Fibroblast of skin of right quadriceps (primary cell): ENCODE measurements around the gene HSD17B8.

ENCODE experiments used
- DNase-seq: peaks from one replicate; pipeline ENCODE4 v3.0.0-alpha.2; 2013

Gene HSD17B8

DNA sequence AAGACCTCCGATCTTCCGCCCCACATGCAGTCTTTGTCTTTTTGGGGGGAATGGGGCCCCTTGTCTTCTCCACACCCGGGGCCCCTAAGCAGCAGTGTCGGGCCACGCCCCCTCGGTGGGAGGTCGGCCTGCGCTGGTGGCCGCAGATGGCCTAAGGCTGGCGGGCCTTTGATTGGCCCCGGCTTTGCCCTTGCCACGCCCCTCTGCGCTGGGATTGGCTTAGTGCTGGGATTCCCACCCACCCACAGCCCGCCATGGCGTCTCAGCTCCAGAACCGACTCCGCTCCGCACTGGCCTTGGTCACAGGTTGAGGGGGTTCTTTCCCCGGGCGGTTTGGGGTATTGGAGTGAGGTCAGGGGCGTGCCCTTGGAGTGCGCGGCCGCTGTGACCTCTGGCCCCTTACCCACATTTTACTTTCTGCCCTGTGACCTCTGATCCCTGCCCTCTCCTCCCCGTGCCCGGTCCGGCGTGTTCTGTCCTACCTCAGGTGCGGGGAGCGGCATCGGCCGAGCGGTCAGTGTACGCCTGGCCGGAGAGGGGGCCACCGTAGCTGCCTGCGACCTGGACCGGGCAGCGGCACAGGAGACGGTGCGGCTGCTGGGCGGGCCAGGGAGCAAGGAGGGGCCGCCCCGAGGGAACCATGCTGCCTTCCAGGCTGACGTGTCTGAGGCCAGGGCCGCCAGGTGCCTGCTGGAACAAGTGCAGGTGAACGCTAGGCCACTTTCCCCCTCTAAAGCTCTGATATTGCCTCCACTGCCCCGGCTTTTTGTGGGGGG lies at the start of gene HSD17B8:
Gene HSD17B8 (plus strand): TSS at position 241 of the 776 bp plus-strand sequence. CDS start 14 bp downstream, at position 255.
- peak; percentile 90 for DNase-seq

DNA sequence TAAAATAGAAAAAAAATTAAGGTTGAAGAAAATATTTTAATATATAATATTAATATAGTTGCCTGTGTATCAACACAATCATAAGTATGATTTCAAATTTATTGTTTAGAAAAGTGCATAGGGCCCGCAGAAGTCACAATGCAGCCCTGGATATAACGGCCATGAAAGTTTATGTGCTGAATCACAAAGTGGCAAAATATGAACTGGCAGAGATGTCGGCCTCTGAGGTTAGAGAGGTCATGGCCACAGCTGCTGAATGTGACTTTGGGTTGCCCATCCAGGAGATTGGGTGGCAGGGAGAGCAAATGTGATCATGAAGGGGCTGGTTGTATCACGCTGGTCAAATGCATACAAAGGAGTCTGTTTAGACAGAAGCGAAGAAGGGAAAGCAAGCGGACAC lies 47.9 kb upstream of the HSD17B8 start:
- DNase-seq, result no peak

DNA sequence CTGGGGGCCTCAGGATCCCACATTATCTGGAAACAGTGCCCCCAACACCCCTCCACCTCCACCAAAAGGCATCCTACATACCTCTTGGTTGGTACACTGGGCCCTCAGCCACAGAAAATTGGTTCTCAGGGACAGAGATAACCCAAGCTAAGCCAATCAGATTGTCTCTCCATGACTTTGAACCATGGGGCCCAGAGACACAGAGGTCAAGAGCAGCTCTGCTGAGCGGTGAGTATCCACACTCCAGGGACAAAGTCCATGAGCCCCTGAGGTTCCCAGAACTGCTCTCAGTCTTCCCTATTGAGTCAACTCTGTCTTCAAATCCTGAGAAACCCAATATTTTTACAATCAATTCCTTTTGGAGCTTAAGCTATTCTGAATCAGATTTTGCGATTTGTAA lies 47.5 kb upstream of the HSD17B8 start:
- no peak for DNase-seq

DNA sequence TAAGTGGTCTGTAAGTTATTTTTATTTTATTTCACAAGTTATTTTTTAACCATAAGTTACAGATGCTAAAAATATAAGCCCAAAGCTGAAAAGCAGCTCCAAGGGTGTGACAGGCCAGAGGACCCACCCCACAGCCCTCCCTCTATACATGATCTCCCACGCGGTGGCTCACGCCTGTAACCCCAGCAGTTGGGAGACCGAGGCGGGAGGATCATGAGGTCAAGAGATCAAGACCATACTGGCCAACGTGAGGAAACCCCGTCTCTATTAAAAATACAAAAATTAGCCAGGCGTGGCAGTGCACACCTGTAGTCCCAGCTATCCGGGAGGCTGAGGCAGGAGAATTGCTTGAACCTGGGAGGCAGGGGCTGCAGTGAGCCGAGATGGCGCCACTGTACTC lies 44.4 kb upstream of the HSD17B8 start:
- no peak for DNase-seq

DNA sequence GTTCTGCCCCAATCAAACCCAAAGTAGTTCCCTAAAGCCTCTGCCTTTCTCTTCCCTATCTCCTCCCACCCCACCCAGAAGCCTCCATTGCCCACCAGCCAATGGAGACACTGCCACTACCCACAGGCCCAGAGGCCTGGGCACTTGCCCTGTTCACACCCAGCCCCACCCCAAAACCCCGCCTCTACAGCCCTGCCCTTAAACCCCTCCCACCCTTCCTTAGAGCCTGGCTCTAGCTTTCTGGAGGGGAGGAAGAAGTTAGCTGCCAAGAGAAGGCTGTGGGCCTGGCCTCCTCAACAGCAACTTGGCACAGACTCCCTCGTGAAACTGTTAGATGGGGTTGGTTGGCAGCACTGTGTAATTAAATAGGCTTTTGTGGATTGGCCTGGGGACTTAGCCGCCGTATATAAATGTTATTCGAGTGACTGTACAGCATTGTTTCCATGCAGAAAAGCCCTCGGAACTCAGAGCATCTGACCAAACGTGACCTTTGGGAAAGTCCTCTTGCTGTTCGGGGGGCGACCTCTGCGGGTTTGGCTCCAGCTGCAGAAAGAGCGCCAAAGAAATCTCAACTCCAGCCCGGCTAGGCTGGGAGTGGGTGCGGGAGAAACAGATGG lies 43.6 kb upstream of the HSD17B8 start:
- DNase-seq, result peak; percentile 78

DNA sequence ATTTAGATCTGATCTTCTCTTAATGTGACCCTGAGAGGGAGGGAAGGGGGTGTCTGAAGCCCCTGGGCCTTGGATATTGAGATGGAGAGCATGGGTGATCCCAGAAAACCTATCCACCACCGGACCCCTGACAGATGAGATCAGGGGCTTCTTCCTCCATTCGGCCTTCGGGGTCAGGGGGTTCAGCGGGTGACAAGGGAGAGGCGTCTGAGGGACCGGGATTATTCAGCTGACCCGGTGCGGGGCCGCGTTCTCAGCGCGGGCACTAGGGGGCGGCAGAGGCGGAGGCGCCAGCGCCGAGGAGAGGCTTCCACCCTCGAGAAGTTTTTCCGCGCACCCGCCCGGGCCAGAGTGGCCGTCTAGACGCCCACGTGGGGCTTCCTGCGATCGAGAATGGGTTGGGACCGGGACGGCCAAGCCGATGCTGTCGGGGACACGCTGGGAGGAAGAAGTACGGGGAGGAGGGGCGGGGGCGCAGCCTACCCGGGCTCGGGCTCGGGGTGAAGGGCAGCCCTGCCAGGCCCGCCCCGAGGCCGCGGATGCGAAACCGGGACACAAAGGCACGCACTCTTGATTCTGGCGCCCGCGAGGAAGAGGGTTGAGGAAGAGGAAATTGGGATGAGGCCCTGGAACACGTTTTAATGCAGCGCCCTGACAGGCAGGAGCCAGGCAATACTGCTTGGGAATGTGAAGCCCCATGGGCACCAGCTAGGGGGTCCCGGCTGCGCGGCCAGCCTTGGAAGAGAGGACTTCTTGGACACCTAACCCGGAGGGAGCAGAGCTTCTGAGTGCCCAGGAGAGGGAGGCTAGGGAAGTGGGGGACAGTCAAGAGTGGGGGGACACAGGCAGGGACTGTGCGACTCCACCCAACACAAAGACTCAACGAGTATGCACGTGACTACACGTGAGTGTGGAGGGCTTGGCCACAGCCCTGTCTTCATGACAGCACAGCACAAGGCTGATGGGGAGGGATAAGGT lies 42.8 kb upstream of the HSD17B8 start:
- peak; percentile 52 for DNase-seq

DNA sequence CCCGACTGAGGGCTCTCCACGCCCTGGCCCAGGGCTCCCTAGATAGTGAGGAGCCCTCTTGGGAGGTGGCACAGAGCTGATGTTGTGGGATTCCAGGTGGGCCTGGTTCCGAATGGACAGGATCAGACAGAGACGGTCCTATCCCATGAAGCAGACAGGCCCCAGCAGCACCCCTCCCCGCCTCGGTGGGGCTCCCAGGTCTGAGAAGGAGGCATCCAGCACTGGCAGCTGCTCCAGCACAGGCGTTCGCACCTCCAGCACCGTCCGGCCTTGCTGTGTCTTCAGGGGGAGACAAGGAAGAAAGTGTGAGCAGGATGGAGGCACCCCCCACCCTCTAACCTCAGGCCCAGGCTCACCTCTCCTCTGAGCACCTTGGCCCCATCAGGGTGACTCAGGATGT lies 40.9 kb upstream of the HSD17B8 start:
- no peak for DNase-seq

DNA sequence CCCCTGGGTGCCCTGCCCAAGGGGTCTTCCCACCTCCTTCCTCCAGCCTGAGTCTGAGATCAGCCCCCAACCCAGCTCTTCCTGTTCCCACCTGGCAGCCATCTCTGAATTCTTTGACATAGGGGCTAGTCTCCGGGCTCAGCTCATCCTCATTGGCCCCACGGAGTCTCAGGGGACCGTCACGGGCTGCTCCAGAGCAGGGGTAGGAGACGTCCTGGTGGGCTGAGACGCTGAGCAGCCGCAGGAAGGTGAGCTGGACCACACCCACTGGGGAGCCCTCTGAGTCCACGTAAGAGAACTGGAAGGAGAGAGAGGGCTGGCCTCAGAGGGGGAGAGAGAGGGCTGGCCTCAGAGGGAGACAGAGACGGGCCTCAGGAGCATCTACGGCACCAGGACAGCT lies 40.3 kb upstream of the HSD17B8 start:
- DNase-seq, result no peak

DNA sequence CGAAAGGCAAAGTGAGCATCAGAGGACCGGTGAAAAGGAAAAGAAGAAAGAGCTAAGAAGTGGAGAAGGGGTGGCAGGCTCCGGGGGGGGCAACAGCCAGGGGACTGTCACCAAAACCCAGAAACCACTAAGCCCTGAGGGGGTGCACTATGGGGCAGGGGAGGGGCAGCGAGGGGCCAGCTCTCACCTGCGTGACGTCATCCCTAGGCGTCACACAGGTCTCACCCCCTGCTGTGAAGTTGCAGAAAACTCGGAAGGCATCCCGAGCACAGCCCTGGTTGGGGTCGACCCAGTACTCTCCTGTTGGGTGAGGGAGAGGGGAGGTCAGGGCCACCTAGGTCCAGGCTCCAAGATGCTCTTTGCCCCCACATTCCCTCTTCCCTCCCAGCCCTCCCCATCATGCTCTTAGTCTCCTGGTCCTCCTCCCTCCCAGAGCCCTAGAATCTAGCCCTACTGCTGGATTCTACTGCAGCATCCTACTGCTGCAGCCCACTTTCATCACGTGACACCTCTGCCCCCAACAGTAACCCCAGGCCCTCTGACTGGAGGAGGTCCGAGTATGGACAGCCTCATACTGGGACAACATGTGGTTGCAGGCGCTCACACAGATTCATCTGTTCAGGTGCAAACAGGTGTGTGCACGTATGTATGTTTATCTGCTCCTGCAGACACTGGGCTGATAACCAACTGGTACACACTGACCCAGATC lies 39.6 kb upstream of the HSD17B8 start:
- no peak for DNase-seq

DNA sequence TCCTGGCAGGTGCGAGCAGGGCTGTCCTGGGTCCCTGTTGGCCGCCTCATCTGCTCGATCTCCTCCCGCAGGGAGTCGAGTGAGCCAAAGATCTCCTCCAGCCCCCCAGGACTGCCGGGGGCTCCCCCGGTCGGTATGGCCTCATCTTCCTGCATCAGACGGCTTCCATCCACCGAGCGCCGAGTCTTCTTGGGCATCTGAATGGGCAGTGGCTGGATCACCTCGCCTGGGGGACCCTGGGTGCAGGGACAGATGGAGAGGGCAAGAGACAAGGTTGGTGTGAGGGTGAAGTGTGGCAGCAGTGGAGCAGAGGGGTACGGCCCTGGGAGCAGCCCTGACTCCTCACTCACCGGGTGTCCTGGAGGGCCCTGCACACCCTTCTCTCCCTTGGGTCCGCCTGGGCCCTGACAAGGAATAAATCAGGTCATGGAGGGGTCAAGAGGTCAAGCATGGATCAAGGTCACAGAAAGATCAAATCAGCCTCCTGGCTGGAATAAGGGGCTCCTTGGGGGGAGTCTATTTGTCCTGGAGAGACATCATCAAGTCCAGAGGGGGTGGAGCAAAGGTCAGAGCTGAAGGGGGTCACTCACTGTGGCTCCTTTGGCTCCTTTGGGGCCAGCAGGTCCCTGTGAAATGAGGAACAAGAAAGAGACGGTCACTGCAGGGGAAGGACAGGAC lies 38.7 kb upstream of the HSD17B8 start:
- DNase-seq, result no peak

DNA sequence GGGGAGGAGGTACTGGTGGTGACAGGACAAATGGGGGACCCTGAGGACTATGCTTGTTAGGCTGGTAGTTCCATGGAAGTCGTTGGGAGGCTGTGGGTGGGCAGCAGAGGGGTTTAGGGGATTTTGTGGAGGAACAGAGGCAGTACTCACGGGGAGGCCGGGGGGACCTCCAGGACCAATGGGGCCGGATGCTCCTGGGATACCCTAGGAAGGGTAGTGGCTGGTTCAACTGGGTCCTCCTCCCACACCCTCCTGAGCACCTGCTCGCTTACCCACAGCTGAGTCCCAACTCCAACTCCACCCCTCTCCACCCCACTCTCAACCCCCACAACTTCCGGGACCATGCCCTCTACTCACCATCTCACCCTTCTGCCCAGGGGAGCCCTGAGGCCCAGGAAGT lies 38.1 kb upstream of the HSD17B8 start:
- no peak for DNase-seq

DNA sequence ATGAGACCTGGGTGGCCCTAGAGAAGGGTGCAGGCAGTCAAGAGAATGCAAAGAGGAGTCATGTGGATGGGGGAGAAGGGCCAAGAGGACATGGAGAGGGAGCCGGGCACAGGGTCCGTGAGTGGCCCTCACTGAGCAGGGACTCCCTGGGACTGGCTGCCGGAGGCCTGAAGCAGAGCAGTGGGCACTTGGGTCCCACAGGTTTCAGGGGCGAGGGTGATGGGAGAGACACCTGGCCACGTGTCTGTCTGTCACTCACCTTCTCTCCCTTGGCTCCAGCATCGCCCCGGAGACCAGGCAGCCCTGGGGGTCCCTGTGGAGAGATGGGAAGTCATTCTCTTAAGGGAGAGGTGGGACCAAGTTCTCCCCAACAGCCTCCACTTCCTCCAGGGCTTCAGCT lies 37.6 kb upstream of the HSD17B8 start:
- DNase-seq, result no peak

DNA sequence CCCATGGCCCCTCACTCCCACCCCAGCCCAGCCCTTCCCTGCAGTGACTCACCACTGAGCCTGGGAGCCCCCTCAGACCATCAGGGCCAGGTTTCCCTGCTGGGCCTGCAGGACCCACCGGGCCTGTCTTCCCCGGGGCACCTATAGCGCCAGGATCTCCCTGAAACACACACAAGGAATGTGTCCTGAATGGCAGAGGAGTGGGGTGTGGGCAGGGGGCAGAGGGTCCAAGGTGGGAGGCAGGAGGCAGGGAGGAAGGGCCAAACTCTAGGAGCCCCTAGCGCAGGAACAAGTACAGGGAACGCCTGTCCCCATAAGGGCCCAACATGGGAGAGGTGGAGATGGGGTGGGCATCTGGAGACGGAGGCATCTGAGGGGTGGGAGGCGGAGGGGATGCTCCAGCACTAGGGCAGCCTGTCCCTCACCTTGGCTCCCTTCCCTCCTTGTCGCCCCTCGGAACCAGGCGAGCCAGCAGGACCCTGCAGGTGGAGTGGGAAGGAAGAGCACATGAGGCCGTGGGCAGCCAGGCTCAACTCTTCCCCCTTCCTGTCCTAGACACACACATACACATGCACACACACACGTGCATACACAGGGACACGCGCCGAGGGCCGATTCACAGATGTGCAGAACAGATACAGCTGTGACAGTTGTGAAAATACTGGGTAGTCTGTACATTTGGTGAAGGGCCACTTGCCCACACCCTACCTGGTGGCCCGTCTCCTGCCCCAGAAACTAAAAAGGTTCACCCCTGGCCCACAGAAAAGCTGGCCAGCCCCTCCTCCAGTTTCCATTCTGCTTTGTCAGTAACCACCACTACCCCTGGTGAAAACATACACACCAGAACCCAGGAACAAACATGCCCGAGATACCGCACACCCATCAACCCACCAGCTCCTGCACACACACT lies 36.8 kb upstream of the HSD17B8 start:
- DNase-seq, result no peak

DNA sequence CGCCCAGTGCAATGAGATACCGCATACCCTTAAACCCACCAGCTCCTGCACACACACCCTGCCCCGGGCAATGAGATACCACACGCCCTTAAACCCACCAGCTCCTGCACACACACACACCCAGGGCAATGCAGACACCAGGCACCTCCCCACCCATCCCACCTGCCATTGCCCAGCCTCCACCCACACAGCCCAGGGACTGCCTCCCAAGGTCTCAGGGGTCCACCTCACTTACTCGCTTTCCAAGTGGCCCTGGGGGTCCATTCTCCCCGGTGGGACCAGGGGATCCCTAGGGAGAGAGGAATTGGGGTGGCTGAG lies 36.2 kb upstream of the HSD17B8 start:
- DNase-seq, result no peak

DNA sequence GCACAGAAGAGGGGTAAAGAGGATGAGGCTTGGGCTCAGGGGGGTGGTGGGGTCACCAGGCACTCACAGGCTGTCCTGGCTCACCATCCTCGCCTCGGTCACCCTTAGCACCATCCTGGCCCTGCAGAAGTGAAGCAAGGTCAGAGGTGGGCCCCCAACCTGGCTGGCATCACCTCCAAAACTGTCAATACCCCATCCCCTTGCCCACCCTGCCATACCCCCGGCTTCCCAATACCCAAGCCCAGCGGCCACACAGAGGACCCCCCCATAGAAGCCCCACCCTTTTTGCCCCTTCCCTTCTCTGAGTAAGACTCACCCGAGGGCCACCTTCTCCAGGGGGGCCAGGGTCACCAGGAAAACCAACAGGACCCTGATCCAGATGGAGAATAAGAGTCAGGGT lies 35.8 kb upstream of the HSD17B8 start:
- no peak for DNase-seq

DNA sequence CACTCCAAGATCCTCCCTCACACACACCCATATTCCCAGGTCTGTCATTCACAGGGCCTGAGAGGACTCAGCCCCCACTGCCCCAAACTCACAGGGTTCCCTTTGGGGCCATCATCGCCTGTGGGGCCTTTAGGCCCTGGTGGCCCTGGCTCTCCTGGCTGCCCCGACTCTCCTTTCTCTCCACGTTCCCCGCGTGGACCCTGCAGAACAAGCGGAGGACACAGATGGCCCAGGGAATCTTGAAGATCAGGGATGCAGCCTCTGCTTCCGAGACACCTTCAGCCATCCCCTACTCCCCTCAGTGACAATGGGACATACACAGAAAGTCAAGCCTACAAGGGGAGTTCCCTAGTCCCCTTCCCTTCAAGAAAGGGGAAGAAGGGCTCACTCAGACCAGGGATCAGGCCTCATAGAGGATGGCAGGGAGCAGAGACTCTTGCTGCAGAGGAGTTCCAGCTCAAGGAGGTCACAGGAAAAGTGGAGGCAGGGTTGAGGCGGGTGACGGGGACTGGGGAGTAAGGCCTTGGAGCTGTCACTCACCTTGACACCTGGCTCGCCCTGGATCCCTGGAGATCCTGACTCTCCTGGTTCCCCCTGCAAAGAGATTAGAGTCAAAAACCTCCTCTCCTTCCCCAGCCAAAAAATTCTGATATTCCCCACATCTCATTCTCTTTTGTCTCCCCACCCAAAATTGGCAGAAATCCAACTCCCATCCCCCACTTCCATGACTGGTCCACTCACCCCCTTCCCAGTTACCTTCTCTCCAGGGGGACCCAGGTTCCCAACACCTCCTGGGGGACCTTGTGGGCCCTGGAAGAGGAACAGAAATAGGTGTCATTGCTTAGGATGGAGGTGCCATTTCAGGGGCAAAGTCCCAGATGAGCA lies 34.9 kb upstream of the HSD17B8 start:
- no peak for DNase-seq

DNA sequence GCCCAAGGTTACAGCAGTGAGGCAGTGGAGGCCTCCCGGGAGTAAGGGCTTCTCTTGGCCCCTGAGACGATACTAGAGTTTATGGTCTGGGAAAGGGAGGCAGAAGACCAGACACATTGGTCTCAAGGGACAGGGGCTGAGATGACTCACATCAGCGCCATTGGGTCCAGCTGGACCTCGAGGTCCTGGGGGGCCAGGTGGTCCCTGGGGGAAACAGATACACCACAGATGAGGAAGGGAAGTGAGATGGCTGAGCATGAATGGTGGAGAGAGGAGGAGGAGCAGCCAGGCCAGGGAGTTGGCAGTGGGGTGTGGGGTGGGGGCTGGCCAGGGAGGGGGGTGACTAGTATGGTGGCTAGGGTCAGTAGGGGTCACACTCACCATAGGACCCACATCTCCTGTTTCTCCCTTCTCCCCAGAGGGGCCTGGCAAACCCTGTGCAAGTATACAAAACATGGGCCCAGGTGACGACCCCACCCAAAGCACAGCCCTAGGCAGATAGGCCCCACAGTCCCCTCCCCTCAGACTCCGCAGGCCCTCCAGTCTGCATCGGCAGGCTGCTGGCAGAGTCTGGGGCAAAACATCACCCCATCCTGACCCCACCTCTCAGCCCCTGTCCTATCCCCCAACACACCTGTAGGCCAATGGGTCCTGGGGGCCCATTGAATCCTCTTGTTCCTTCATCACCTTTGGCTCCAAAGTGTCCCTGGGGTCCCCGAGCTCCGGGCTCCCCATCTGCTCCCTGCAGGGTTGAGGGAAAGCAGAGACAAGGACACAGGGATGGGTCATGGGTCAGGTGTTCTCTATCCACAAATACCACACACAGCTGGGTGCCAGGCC lies 34.1 kb upstream of the HSD17B8 start:
- no peak for DNase-seq

DNA sequence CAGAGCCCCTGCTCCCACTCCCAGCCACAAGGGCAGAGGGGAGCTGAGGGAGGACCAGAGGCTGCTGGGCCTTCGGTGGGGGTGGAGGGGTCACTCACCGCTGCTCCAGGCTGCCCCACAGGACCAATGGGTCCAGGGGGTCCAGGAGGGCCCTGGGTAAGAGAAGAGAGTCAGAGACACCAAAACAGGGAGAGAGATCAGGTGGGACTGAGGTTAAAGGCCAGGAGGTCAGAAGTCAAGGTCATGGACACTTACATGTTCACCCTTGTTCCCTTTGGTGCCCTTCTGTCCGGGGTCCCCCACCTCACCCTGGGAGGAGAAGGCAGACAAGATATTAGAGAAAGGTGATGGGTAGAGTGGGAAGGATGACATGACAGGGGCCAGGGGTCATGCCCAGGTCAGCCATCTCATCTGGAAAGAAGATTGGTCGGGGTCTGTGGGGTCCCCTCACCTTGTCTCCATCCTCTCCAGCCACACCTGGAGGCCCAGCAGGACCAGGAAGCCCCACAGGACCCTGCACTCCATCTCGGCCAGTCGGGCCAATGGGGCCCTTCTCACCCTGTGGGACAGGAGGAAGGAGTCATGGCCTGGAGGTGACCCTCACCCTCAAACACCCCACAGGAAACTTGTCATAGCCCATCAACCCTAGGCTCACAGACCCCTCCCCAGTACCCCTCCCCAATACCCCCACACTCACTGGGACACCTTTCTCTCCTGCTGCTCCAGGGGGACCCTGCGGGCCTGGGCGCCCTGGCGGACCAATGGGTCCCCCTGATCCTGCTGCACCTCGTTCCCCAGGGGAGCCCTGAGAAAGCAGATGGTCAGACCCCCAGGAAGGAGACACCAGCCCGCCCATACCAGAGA lies 33.2 kb upstream of the HSD17B8 start:
- no peak for DNase-seq
